Retinal pigment epithelial cell (primary cell): ENCODE data around the gene PHF1.

Source experiments
- DNase-seq: peaks from one replicate; pipeline ENCODE4 v3.0.0-alpha.2; 2010; ENCODE audit warnings: low read depth
- H3K4me3 ChIP-seq: 2 replicates; pipeline ENCODE4 v1.5.1; 2011; ENCODE audit warnings: mild to moderate bottlenecking, low read length, control low read depth, moderate library complexity
- CTCF ChIP-seq: conservative IDR thresholded peaks from 2 replicates; pipeline ENCODE4 v1.5.1; 2011; ENCODE audit warnings: low read depth, low read length, control low read depth, inconsistent platforms

Gene PHF1

GRCh38 chr6:33433001-33433543 lies 22.3 kb downstream of the PHF1 start:
- no peak for TF ChIP-seq CTCF
- peak overlapping the region; percentile 20 for H3K4me3 ChIP-seq
- no peak for DNase-seq

GRCh38 chr6:33433544-33434191 lies 22.9 kb downstream of the PHF1 start:
- no peak for TF ChIP-seq CTCF
- H3K4me3 ChIP-seq: peak overlapping the region; percentile 20
- DNase-seq: no peak

GRCh38 chr6:33434961-33435360 lies 24.1 kb downstream of the PHF1 start:
- no peak for TF ChIP-seq CTCF
- no peak for DNase-seq
- no peak overlapping the region for H3K4me3 ChIP-seq

GRCh38 chr6:33437666-33438065 lies 26.9 kb downstream of the PHF1 start:
- no peak overlapping the region for H3K4me3 ChIP-seq
- no peak for DNase-seq
- no peak for TF ChIP-seq CTCF

GRCh38 chr6:33438978-33439594 lies 28.3 kb downstream of the PHF1 start:
- no peak for TF ChIP-seq CTCF
- no peak overlapping the region for H3K4me3 ChIP-seq
- DNase-seq: no peak

GRCh38 chr6:33439956-33440648 lies 29.3 kb downstream of the PHF1 start:
- no peak for DNase-seq
- no peak for TF ChIP-seq CTCF
- H3K4me3 ChIP-seq: no peak overlapping the region
